MM.1S (cell line): Measurements from ENCODE around the gene SCFD2.

Experiments
- DNase-seq: peaks from one replicate; pipeline ENCODE4 v3.0.0-alpha.2; 2015
- H2AFZ ChIP-seq: fragments of 300-600 bp; sonication (generic); 2 replicates; pipeline ENCODE4 v1.6.0; 2016; ENCODE audit warnings: antibody characterized with exemption, low read length
- H3F3A ChIP-seq: fragments of 300-600 bp; sonication (generic); 2 replicates; pipeline ENCODE4 v1.6.1; 2016; ENCODE audit warnings: mild to moderate bottlenecking, antibody characterized with exemption, low read length, moderate library complexity, mixed read lengths; ENCODE audit not compliant: insufficient read depth
- H3K27ac ChIP-seq: fragments of 300-600 bp; sonication (generic); 2 replicates; pipeline ENCODE4 v1.5.1; 2016; ENCODE audit warnings: mild to moderate bottlenecking, low read length
- H3K27me3 ChIP-seq: fragments of 300-600 bp; sonication (generic); replicated peaks from 2 replicates; pipeline ENCODE4 v1.6.0; 2016; ENCODE audit warnings: low read length; ENCODE audit not compliant: insufficient read depth
- H3K36me3 ChIP-seq: fragments of 300-600 bp; sonication (generic); replicated peaks from 2 replicates; pipeline ENCODE4 v1.6.1; 2016; ENCODE audit warnings: mild to moderate bottlenecking, low read length, mixed read lengths; ENCODE audit not compliant: insufficient read depth
- H3K4me1 ChIP-seq: fragments of 300-600 bp; sonication (generic); 2 replicates; pipeline ENCODE4 v1.6.1; 2016; ENCODE audit warnings: low read length, mixed read lengths
- H3K4me2 ChIP-seq: fragments of 300-600 bp; sonication (generic); 2 replicates; pipeline ENCODE4 v1.6.0; 2016; ENCODE audit warnings: low read depth, low read length
- H3K4me3 ChIP-seq: fragments of 300-600 bp; sonication (generic); 2 replicates; pipeline ENCODE4 v1.5.1; 2016; ENCODE audit warnings: low read length, mixed read lengths
- H3K79me2 ChIP-seq: fragments of 300-600 bp; sonication (generic); 2 replicates; pipeline ENCODE4 v1.6.1; 2016; ENCODE audit warnings: mixed run types, low read length, mixed read lengths
- H3K9ac ChIP-seq: fragments of 300-600 bp; sonication (generic); 2 replicates; pipeline ENCODE4 v1.6.1; 2016; ENCODE audit warnings: low read length, mixed read lengths
- H3K9me2 ChIP-seq: fragments of 300-600 bp; sonication (generic); replicated peaks from 2 replicates; pipeline ENCODE4 v1.6.1; 2016; ENCODE audit warnings: mild to moderate bottlenecking, low read length, mixed read lengths; ENCODE audit not compliant: insufficient read depth
- H3K9me3 ChIP-seq: fragments of 300-600 bp; sonication (generic); replicated peaks from 2 replicates; pipeline ENCODE4 v1.6.1; 2016; ENCODE audit warnings: mild to moderate bottlenecking, low read length, mixed read lengths; ENCODE audit not compliant: insufficient read depth
- H4K20me1 ChIP-seq: fragments of 300-600 bp; sonication (generic); 2 replicates; pipeline ENCODE4 v1.6.1; 2016; ENCODE audit warnings: mild to moderate bottlenecking, low read length, moderate library complexity, mixed read lengths; ENCODE audit not compliant: insufficient read depth
- CTCF ChIP-seq: fragments of 300-600 bp; sonication (generic); IDR thresholded peaks from 2 replicates; pipeline ENCODE4 v1.5.1; 2016; ENCODE audit warnings: antibody characterized with exemption, low read length, mixed read lengths
- EZH2 ChIP-seq: fragments of 300-600 bp; sonication (generic); optimal IDR thresholded peaks from 2 replicates; pipeline ENCODE3; 2017; ENCODE audit warnings: low read depth, mild to moderate bottlenecking, antibody characterized with exemption, low read length, mixed read lengths
- EZH2phosphoT487 ChIP-seq: fragments of 300-600 bp; sonication (generic); IDR thresholded peaks from 2 replicates; pipeline ENCODE4 v1.6.1; 2018; ENCODE audit warnings: antibody characterized with exemption, low read length

SCFD2 gene

GRCh38 chr4:53322696-53323095 lies 43.2 kb downstream of the SCFD2 start:
- H3K9me3 ChIP-seq, result no peaks in the 10 kb centered on the region
- no peaks in the 10 kb centered on the region for H3K9me2 ChIP-seq
- H3K4me1 ChIP-seq, result no peaks in the 10 kb centered on the region
- H4K20me1 ChIP-seq, result no peaks in the 10 kb centered on the region
- no peak for DNase-seq
- peaks cover 80% of the 10 kb centered on the region for H3K79me2 ChIP-seq
- no peak overlapping the region for H3K4me3 ChIP-seq
- H3K9ac ChIP-seq, result no peak overlapping the region
- no peaks in the 10 kb centered on the region for H3K27me3 ChIP-seq
- no peak overlapping the region for H2AFZ ChIP-seq
- H3K27ac ChIP-seq, result no peak overlapping the region
- H3F3A ChIP-seq, result no peaks in the 10 kb centered on the region
- H3K36me3 ChIP-seq, result no peaks in the 10 kb centered on the region
- no peak overlapping the region for H3K4me2 ChIP-seq
- TF ChIP-seq EZH2 (no peak), EZH2phosphoT487 (no peak), CTCF (no peak)

- H3K4me2 ChIP-seq, result no peak overlapping the region
Observed at GRCh38 chr4:53321984-53322289, 43.9 kb downstream of the SCFD2 start.

GRCh38 chr4:53321151-53321983 lies 44.5 kb downstream of the SCFD2 start:
- no peak overlapping the region for H3K9ac ChIP-seq
- H3K9me3 ChIP-seq, result no peaks in the 10 kb centered on the region
- no peak overlapping the region for H3K4me2 ChIP-seq
- H3K79me2 ChIP-seq, result peaks cover 75% of the 10 kb centered on the region
- no peak overlapping the region for H3K4me3 ChIP-seq
- no peak overlapping the region for H3K27ac ChIP-seq
- no peaks in the 10 kb centered on the region for H3K9me2 ChIP-seq
- no peaks in the 10 kb centered on the region for H3K4me1 ChIP-seq
- no peak for DNase-seq
- H3F3A ChIP-seq, result no peaks in the 10 kb centered on the region
- no peak for TF ChIP-seq EZH2phosphoT487
- TF ChIP-seq CTCF, result no peak
- TF ChIP-seq EZH2, result no peak
- no peaks in the 10 kb centered on the region for H3K36me3 ChIP-seq
- H4K20me1 ChIP-seq, result no peaks in the 10 kb centered on the region
- no peaks in the 10 kb centered on the region for H3K27me3 ChIP-seq
- H2AFZ ChIP-seq, result no peak overlapping the region

More at GRCh38 chr4:53321984-53322289, 43.9 kb downstream of the SCFD2 start:
- peaks cover 80% of the 10 kb centered on the region for H3K79me2 ChIP-seq
- no peak overlapping the region for H3K27ac ChIP-seq
- H2AFZ ChIP-seq, result no peak overlapping the region
- H4K20me1 ChIP-seq, result no peaks in the 10 kb centered on the region
- no peaks in the 10 kb centered on the region for H3K9me2 ChIP-seq
- H3K4me3 ChIP-seq, result no peak overlapping the region
- no peaks in the 10 kb centered on the region for H3K27me3 ChIP-seq
- no peaks in the 10 kb centered on the region for H3K36me3 ChIP-seq
- no peaks in the 10 kb centered on the region for H3F3A ChIP-seq
- DNase-seq, result no peak
- H3K9ac ChIP-seq, result no peak overlapping the region
- H3K9me3 ChIP-seq, result no peaks in the 10 kb centered on the region
- TF ChIP-seq CTCF (no peak), EZH2phosphoT487 (no peak), EZH2 (no peak)
- H3K4me1 ChIP-seq, result no peaks in the 10 kb centered on the region
